ENCODE measurements around the gene C16orf92.

- TF ChIP-seq CTCF (IDR thresholded peaks at IDR 0.05; ENCODE audit: insufficient read depth, low read depth, low read length) (peak; percentile 30), EZH2 (IDR thresholded peaks at IDR 0.05; ENCODE audit: insufficient read depth, low read length) (no peak)
Measured at GRCh38 chr16:30054959-30055553, 32.1 kb downstream of the C16orf92 start.
